ENCODE measurements around the gene GPA33. TPM values are rescaled to one million over a fixed set of nuclear protein-coding genes. Genes with fewer than 3 reads are reported as not detected.
"Not testable (repeated sequence)": the region's sequence is repeated elsewhere in the genome, so short reads cannot be mapped to it uniquely, and the experiment has no call there.

GPA33 gene
- total RNA-seq, 3 donors from 2014 or later (not counting 1 experiment from before 2014, with no cell fraction given): 2.9 to 4.6 (median 4.5) TPM

DNA sequence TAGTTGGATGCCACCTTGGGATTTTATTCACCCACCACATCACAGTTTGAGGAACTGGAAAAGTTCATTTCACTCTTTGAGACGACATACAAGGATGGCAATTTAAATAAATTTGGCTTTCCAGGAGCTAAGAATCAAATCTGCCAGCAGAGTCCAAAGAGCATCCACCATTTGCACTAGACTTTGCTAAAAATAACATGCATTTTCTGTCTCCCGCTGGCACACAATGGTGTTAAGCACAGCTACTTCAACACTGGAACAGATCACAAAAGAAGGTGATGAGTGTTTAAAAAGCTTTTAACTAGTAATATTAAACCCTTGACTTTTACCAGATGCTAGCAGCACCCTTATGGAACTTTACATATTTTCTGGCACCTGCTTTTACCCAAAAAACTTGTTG is 56.5 kb downstream of the GPA33 start:
- Histone ChIP-seq H3K36me3 (ENCODE audit: control insufficient read depth, insufficient read depth, low read length) (no peaks in the 10 kb centered on the region), H3K4me3 (ENCODE audit: low read length) (no peak overlapping the region), H3K4me1 (ENCODE audit: control insufficient read depth, insufficient read depth, low read length) (no peaks in the 10 kb centered on the region), H3K9me3 (ENCODE audit: control insufficient read depth, insufficient read depth, low read length) (no peaks in the 10 kb centered on the region), H3K27me3 (ENCODE audit: control insufficient read depth, insufficient read depth, low read length) (no peaks in the 10 kb centered on the region), H3K27ac (ENCODE audit: low read length) (no peak overlapping the region)
- ATAC-seq: no peak
- TF ChIP-seq, protein P1, sequence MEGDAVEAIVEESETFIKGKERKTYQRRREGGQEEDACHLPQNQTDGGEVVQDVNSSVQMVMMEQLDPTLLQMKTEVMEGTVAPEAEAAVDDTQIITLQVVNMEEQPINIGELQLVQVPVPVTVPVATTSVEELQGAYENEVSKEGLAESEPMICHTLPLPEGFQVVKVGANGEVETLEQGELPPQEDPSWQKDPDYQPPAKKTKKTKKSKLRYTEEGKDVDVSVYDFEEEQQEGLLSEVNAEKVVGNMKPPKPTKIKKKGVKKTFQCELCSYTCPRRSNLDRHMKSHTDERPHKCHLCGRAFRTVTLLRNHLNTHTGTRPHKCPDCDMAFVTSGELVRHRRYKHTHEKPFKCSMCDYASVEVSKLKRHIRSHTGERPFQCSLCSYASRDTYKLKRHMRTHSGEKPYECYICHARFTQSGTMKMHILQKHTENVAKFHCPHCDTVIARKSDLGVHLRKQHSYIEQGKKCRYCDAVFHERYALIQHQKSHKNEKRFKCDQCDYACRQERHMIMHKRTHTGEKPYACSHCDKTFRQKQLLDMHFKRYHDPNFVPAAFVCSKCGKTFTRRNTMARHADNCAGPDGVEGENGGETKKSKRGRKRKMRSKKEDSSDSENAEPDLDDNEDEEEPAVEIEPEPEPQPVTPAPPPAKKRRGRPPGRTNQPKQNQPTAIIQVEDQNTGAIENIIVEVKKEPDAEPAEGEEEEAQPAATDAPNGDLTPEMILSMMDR (IDR thresholded peaks at IDR 0.05): no peak
- Mint-ChIP-seq H3K9me3 (no peaks in the 10 kb centered on the region), H3K27ac (no peak overlapping the region), H3K27me3 (ENCODE audit: low read depth in 2 of 2) (peaks cover 4 to 11% of the 10 kb centered on the region in 2 donors), H3K36me3 (no peaks in the 10 kb centered on the region), H3K4me1 (no peaks in the 10 kb centered on the region), H3K4me3 (no peak overlapping the region)
- 79% methylated on average over 2 of the region's 2 CpGs for WGBS (ENCODE audit: insufficient coverage)
- no peak for DNase-seq
- intact Hi-C loops (cut with micrococcal nuclease): no loop called here

DNA sequence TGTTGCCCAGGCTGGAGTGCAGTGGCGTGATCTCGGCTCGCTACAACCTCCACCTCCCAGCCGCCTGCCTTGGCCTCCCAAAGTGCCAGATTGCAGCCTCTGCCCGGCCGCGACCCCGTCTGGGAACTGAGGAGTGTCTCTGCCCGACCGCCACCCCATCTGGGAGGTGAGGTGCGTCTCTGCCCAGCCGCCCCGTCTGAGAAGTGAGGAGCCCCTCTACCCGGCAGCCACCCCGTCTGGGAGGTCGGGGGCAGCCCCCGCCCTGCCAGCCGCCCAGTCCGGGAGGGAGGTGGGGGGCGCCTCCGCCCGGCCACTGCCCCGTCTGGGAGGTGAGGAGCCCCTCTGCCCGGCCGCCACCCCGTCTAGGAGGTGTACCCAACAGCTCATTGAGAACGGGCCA is 60.6 kb downstream of the GPA33 start:
- H3K27ac ChIP-seq (ENCODE audit: low read length); H3K27me3 ChIP-seq (ENCODE audit: control insufficient read depth, insufficient read depth, low read length); ATAC-seq; H3K4me1 ChIP-seq (ENCODE audit: control insufficient read depth, insufficient read depth, low read length); H3K9me3 Mint-ChIP-seq; H3K4me3 Mint-ChIP-seq; H3K27ac Mint-ChIP-seq; intact Hi-C loops (cut with micrococcal nuclease); H3K36me3 Mint-ChIP-seq; H3K36me3 ChIP-seq (ENCODE audit: control insufficient read depth, insufficient read depth, low read length); DNase-seq; H3K4me3 ChIP-seq (ENCODE audit: low read length); H3K9me3 ChIP-seq (ENCODE audit: control insufficient read depth, insufficient read depth, low read length); H3K4me1 Mint-ChIP-seq: not testable (repeated sequence)
- peaks cover 26 to 46% of the 10 kb centered on the region in 2 donors for H3K27me3 Mint-ChIP-seq (ENCODE audit: low read depth in 2 of 2)
- WGBS (ENCODE audit: insufficient coverage): 95% methylated on average over 27 of the region's 27 CpGs

DNA sequence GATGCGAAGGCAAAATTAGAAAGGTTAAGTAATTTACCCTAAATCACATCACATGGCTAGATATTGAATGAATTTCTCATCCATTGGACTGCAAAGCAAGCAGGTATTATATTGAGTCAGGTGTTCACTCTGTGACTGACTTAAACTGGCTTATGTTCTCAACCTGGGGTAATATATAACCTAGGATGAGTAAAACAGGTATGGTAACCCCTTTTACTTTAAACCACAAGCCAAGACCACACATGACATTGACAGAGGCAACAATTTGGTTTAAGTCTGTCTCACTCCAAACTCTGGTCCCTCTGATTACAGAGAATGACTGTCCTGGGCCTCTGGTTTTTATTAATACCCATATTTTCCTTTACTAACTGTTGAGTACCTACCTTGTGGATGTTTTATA is 67.8 kb downstream of the GPA33 start:
- no peaks in the 10 kb centered on the region for H3K9me3 Mint-ChIP-seq
- H3K36me3 Mint-ChIP-seq: no peaks in the 10 kb centered on the region
- intact Hi-C loops (cut with micrococcal nuclease): no loop called here
- no peak for DNase-seq
- ATAC-seq: no peak
- TF ChIP-seq, protein P1 (IDR thresholded peaks at IDR 0.05): no peak
- Histone ChIP-seq H3K36me3 (ENCODE audit: control insufficient read depth, insufficient read depth, low read length) (no peaks in the 10 kb centered on the region), H3K27ac (ENCODE audit: low read length) (no peak overlapping the region), H3K4me1 (ENCODE audit: control insufficient read depth, insufficient read depth, low read length) (no peaks in the 10 kb centered on the region), H3K27me3 (ENCODE audit: control insufficient read depth, insufficient read depth, low read length) (peaks cover 3% of the 10 kb centered on the region), H3K9me3 (ENCODE audit: control insufficient read depth, insufficient read depth, low read length) (no peaks in the 10 kb centered on the region), H3K4me3 (ENCODE audit: low read length) (no peak overlapping the region)
- H3K4me1 Mint-ChIP-seq: no peaks in the 10 kb centered on the region
- no peak overlapping the region for H3K27ac Mint-ChIP-seq
- peaks cover 18 to 23% of the 10 kb centered on the region in 2 donors for H3K27me3 Mint-ChIP-seq (ENCODE audit: low read depth in 2 of 2)
- WGBS (ENCODE audit: insufficient coverage): no CpG with 5 or more reads among the region's 1 CpG
- no peak overlapping the region for H3K4me3 Mint-ChIP-seq

DNA sequence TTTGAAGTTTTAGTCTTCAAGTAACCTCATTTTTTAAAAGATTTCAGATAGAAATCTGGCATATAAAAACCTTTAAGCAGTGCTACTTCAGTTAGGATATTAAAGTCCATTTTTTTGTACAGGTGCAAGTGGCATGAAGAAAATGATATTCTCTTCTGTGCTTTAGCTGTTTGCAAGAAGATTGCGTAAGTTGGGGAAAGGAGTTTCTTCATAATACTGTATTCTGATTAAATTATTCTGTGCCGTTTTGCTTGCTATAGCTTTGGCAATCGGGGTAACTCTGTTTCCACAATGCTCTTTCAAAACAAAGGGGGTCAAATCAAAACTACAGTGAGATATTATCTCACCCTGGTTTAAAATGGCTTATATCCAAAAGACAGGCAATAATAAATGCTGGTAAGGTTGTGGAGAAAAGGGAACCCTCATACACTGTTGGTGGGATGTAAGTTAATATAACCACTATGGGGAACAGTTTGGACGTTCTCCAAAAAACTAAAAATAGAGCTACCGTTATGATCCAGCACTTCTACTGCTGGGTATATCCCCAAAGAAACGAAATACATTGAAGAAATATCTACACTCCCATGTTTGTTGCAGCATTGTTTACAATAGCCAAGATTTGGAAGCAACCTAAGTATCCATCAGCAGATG is 74.0 kb downstream of the GPA33 start:
- no peak for ATAC-seq
- Histone ChIP-seq H3K27ac (ENCODE audit: low read length) (no peak overlapping the region), H3K27me3 (ENCODE audit: control insufficient read depth, insufficient read depth, low read length) (peaks cover 3% of the 10 kb centered on the region), H3K36me3 (ENCODE audit: control insufficient read depth, insufficient read depth, low read length) (no peaks in the 10 kb centered on the region), H3K4me1 (ENCODE audit: control insufficient read depth, insufficient read depth, low read length) (no peaks in the 10 kb centered on the region), H3K4me3 (ENCODE audit: low read length) (no peak overlapping the region), H3K9me3 (ENCODE audit: control insufficient read depth, insufficient read depth, low read length) (no peaks in the 10 kb centered on the region)
- Mint-ChIP-seq H3K9me3 (no peaks in the 10 kb centered on the region), H3K4me1 (no peaks in the 10 kb centered on the region), H3K36me3 (no peaks in the 10 kb centered on the region), H3K27me3 (ENCODE audit: low read depth in 2 of 2) (peaks cover 21 to 24% of the 10 kb centered on the region in 2 donors), H3K4me3 (no peak overlapping the region), H3K27ac (no peak overlapping the region)
- intact Hi-C loops (cut with micrococcal nuclease): no loop called here
- TF ChIP-seq, protein P1 (IDR thresholded peaks at IDR 0.05): no peak
- WGBS (ENCODE audit: insufficient coverage): 62% methylated on average over 4 of the region's 6 CpGs
- DNase-seq: no peak
